GM21737 (cell line): ENCODE results near the gene STPG2.
"Not testable (repeated sequence)": the region's sequence is repeated elsewhere in the genome, so short reads cannot be mapped to it uniquely, and the experiment has no call there.

Experiments used
- ATAC-seq: cut with Tn5 transposase; IDR thresholded peaks from one replicate; pipeline ENCODE4 v1.9.1; 2021; ENCODE audit warnings: mild to moderate bottlenecking, moderate library complexity; ENCODE audit not compliant: unreplicated experiment

The STPG2 gene

DNA sequence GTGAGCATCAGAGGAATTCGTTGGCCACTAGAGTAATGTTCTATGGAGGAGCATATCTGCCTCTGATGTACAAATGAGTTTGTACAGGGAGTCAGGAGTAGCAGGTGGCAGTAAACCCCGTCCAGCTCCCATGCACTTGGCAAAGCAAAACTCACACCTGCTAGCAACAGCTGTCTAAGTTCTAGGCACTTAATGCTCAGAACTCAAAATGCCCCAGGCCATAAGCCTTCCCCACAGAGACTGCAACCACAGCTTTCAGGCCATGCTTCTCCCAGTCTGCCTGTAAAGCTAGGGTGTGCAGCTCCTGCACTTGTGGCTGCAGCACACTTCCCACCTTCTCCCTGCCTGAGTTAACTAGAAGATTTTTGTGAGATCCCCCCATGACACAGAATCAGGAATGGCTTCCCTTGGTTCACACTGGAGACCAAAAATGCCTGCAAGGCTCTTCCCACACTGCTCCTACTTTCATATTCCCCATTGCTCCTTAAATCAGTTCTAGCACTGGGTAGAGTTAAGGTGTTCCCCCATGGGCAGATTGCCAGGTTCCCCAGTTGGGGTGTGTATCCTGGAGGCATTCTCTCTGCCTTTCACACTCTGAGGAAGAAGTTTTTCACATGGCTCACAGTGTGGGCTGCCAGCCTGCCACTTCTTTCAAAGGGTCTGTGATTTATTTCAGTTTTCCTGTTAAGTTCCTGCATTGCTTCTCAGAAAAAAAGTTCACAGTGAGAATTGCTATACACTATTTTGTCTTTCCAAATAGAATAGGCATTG is 189.9 kb downstream of the STPG2 start:
- no peak for ATAC-seq

DNA sequence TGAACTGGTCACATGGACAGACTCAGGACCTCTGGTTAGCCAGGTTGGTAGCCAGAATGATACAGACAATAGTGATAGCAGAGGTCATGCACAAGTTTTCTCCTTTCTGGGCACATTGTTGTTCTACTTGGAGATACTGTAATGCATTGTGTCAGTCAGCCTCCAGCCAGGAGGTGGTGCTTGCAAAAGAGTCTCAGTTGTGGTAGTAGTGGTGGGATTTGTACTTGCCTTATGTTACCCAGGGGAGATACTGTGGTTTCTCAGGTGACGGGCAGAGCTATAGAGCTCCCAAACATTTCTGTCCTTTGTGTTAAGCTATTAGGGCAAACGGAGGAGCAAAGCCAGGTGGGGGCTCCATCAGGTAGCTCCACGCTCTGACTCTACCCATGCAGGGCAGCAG is 190.5 kb downstream of the STPG2 start:
- no peak for ATAC-seq

DNA sequence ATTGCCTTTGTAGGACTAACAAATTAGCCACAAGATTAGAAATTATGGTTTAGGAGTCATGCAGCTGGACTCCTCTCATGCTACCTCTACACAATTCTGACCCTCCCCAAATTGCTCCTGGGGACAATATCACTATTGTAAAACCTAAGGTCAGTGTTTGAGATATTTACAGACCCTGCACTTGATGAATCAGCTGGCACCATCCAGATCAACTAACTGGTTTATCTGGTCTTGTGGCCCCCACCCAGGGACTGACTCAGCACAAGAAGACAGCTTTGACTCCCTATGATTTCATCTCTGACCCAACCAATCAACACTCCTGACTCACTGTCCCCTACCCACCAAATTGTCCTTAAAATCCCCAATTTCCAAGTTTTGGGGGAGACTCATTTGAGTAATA is 192.4 kb downstream of the STPG2 start:
- no peak for ATAC-seq

DNA sequence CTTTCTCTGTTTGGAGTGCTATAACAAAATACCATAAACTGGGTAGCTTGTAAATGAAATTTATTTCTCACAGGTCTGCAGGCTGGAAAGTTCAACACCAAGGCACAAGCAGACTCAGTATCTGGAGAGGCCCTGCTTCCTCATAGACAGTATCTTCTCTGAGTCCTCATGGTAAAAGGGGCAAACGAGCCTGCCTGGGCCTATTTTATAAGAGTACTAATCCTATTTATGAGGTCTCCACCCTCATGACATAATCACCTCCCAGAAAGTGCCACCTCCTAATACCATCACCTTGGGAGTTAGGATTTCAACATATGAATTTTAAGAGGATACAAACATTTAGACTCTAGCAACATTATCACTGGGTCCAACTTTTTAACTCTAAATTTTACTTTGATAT is 200.3 kb downstream of the STPG2 start:
- ATAC-seq, result no peak

DNA sequence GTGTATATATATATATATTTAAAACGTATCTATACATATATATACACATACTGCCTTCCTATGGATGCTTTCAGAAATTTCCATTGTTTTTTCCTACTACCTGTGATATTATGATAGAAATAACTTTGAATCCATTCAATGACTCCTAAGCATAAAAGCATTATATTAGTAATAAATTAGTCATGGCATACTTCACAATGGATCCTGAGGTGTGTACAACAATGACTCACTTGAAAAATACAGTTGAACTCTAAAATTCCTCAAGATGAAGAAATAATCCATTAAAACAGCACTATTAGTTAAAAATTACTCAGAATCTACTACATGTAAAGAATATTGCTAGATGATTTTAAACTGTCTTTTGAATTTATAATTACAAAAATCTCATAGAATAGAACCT is 201.1 kb downstream of the STPG2 start:
- no peak for ATAC-seq

DNA sequence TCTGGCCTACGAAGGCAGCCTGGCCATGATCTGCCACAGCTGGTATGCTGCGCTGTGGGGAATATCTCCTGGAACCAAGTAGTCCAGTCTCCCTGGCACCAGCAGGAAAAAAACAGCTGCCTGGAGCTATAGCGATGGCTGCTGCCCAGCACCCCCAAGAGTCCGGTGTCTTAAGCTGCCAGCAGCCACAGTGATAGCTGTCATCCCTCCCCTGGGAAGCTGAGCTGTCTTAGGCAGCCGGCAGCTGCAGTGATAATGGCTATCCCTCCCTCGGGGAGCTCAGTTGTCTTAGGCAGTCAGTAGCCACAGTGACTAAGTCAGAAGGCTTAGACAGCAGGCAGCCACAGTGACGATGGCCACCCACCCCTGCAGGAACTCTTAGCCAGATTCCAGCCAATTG is 205.1 kb downstream of the STPG2 start:
- no peak for ATAC-seq

DNA sequence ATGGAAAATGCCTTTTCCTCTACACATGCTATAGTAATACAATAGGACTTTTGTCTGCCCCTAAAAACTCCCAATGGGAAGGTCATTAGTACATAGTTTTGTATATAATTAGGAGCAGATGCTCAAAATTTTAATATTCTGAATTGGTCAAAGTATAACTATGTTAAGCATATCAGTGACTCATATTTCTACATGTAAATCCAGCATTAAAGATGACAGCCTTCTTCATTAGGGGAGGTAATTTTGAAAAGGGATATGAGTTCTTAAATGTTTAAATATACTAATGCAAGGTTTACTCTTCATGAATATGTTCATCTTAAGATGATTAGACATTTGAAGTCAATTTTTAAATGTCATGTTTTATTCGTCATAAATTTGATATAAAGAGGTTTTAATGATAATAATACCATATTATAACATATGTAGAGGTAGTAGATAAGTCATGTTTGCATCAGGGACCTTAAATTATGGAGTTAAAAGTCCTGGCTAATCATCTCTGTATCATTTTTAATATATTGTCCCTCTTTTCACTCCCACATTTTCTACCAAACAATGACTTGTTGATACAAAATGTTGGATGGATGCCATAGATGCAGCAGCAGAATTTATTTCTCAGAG is 218.8 kb downstream of the STPG2 start:
- no peak for ATAC-seq

DNA sequence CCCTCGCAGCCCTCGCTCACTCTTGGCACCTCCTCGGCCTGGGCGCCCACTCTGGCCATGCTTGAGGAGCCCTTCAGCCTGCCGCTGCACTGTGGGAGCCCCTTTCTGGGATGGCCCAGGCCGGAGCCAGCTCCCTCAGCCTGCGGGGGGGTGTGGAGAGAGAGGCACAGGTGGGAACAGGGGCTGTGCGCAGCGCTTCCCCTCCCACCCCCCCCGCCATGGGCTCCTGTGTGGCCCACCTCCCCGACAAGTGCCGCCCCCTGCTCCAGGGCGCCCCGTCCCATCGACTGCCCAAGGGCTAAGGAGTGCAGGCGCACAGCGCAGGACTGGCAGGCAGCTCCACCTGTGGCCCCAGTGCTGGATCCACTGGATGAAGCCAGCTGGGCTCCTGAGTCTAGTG is 220.2 kb downstream of the STPG2 start:
- ATAC-seq, result no peak

DNA sequence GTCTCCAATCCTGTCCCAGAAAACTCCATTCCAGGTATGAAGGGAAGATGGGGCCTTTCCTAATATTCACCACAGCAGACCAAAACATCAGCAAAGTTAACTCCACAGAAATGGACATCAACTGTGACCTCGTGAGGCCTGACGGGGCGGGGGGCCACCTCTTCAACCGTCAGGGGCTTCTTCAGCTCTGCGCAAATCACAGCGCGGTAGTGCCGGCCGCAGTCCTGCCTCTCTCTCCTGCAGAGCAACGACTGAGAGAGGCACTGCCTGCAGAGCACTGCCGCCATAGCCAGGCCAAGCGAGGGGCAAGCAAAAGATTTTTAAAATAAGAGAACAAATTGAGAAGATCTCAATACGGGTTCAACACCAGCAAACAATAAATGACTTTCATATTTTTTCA is 226.2 kb downstream of the STPG2 start:
- ATAC-seq, result no peak

DNA sequence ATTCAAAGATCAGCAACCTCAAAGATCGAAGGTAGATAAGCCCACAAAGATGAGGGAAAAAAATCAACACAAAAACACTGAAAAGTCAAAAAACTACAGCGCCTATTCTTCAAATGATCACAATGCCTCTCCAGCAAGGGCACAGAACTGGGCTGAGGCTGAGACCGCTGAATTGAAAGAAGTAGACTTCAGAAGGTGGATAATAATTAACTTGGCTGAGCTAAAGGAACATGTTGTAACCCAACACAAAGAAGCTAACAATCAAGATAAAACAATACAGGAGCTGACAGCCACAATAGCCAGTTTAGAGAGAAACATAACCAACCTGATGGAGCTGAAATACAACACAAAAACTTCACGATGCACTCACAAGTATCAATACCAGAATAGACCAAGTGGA is 231.1 kb downstream of the STPG2 start:
- no peak for ATAC-seq

DNA sequence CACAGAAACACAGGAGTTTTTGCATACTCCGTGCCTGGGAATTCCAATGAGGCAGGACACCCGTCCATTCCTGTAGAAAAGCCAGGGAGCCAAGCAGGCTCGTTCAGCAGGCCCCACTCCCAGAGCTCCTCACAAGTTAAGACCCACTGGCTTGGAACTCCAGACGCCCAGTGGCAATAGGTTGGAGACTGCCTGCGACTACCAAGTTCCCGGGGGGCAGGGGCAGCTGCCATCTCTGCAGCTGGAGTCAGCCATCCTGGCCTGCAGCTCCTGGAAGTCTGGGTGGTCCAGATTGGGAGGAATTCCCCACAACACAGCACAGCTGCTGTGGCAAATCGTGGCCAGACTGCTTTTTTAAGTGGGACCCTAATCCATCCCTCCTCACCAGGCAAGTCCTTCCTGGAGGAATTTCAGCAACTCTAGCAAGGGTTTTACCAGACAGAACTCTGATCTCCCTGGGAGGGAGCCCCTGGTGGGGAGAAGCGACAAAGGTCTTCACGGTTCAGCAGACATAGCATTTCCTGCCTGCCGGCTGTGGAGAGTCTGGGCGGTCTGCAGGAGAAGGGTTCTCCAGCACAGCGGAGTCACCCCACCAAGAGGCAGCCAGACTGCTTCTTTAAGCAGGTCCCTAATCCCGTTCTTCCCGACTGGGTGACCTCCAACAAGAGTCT is 231.9 kb downstream of the STPG2 start:
- no peak for ATAC-seq

DNA sequence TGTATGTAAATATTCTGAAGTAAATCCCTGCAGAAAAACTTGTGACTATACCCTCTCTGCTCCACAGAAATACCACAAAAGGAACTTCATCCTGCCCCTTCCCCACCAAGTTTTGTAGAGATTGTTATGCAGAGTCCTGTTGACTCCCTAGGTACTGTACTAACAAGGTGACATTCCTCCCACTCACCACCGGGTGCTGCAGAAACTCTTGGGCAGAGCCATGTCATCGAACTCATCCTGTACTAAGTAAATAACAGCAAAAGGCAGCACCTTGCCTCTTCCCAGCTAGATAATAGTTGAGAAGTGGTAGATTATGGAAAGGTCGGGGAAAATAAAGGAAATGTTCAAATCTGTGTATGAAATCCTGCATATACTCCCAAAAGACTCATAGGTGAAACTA is 233.3 kb downstream of the STPG2 start:
- no peak for ATAC-seq

DNA sequence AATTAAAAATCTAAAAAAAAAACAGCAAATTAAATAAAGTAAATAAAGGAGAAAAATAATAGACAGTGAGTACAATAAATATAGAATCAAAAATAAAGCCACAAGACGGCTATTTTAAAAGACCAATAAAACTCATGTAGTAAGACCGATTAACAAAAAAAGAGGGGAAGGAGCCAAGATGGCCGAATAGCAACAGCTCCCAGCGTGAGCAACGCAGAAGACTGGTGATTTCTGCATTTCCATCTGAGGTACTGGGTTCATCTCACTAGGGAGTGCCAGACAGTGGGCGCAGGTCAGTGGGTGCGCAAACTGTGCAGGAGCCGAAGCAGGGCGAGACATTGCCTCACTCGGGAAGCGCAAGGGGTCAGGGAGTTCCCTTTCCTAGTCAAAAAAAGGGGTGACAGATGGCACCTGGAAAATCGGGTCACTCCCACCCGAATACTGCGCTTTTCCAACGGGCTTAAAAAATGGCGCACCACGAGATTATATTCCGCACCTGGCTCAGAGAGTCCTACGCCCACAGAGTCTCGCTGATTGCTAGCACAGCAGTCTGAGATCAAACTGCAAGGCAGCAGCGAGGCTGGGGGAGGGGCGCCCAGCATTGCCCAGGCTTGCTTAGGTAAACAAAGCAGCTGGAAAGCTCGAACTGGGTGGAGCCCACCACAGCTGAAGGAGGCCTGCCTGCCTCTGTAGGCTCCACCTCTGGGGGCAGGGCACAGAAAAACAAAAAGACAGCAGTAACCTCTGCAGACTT is 239.7 kb downstream of the STPG2 start:
- not testable (repeated sequence) for ATAC-seq

DNA sequence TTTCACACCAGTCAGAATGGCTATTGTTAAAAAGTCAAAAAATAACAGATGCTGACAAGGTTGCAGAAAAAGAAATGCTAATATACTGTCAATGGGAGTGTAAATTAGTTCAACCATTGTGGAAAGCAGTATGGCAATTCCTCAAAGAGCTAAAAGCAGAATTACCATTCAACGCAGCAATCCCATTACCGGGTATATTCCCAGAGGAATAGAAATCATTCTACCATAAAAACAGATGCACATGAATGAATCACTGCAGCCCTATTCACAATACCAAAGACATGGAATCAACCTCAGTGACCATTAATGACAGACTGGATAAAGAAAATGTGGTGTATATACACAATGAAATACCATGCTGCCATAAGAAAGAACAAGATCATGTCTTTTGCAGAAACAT is 243.0 kb downstream of the STPG2 start:
- ATAC-seq, result no peak

DNA sequence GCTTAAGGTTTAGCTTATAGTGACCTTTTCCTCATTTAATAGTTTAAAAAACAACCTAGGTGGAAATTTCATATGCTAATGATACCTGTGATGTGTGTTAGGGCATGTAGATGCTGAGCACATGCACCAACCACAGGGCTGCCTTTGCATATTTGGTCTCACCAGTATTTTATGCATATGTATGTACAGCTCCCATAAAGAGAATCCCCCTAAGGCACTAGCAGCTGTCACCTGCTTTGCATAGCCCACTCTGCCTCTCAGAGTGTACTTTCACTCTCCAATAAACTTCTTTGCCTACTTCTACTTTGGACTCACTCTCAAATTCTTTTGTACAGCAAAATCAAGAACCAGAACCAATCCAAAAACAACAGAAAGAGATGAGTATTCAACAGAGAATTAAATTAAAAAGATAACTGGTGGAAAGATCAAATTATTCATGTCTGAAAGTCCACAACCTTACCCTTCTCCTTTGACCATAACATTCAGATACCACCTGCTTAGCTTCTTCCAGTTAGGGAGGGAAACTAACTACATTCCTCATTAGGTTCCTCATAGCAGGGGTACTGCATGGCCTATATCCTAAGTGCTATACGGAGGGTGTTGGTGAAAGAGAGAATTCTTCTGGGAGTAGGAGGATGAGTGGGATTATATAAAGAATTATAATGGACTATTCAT is 250.5 kb downstream of the STPG2 start:
- no peak for ATAC-seq

DNA sequence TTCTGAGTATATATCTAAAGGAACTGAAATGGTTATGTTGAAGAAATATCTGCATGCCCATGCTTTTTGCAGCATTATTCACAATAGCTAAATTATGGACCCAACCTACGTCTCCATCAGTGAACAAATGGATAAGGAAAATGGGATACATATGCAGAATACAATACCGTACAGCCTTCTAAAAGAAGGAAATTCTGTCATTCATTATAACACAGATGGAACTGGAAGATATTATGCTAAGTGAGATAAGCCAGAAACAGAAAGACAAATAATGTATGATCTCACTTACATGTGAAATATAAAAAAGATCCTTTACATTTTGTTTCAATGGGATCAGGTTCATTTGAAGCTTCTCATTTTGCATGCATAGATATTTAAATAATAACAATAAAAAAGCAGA is 263.3 kb downstream of the STPG2 start:
- no peak for ATAC-seq

DNA sequence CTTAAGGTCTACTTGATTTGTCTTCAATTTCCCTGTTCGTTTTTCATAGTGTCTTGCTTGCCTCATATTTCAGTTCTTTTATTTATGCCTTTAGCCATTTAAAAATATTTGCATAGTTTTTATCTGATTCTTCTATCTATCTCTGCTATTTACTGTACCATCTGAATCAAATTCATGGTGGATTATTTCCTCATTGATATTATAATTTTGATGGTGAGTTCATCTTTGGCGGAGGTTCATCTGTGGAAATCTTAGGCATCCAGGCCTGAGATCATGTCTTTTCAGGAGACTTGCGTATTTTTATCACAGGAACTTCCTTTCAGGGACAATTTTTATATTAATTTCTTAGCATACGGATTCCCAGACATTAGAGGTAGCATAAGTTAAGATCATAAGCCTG is 275.2 kb downstream of the STPG2 start:
- ATAC-seq, result no peak

DNA sequence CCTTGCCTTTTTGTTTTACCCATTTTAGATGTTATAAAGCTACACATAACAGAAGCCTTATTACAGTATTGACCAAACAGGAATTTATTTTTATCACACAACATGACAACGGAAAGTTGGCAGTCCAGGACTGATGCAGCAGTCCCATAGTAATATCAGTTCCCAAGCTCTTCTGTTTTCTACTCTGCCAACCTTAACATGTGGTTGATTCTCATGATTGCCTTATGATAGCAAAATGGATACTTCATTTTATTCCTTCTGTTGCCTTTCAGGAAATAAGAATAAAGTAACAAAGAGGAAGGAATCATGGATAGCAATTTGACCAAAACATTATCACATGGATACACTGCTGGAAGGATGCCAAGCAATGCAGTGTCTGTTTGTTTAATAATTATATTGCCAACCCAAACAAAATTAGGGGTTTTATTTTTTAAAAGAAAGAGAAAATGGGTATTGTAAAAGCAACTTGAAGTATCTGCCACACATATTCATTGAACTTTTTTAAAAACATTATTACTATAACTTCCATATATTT is 275.7 kb downstream of the STPG2 start:
- no peak for ATAC-seq

DNA sequence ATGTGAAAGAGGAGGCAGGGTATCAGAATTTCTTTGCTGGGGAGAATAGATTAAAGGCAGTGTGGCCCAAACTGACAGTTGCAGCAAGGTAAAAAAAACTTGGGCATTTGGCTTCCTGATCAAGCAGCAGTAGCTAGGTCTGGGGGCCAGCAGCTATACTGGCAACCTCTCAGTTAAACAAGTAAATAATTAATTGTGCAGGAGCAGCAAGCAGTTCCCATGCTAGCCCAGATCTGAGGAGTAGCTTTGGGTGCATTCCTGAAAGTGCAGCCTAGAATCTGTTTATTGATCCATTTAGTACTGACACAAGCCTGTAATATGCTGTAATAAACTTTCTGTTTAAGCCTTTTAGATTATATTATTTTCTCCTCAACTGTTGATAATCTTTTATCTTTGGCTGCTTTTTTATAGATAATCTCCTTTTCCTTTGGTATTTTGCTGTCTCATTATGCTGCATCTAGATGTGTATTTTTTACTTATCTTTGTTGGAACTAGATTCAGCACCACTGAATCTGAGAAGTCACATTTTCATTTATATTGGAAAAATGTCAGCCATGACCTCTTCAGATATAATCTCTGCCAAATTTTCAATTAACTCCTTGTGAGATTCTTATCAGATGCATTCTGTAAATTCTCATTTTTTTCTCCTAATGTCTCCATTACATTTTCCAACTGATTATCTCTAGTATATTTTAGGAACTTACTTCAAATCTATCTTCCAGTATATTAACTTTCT is 276.3 kb downstream of the STPG2 start:
- no peak for ATAC-seq

DNA sequence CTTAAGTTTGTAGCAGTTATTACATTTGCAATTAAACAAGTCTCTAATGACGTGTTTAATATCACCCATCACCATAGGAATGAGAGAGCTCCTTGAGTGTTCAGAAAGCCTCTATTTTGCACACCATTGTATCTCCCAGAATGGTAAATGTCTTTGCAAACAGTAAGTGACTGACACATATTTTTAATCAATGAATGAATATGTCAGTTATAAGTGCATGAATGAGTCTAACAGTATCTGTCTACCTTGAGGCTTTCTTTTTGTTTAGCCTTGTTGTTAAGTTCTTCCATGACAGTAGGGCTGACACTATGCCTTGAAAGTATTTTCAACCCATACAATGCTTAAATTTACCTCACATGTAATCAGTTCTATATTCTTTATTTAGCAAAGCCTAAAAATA is 292.2 kb downstream of the STPG2 start:
- ATAC-seq, result no peak
